ENCODE measurements around the gene KIF11.
"Not testable (repeated sequence)": the region's sequence is repeated elsewhere in the genome, so short reads cannot be mapped to it uniquely, and the experiment has no call there.

The KIF11 gene

GRCh38 chr10:92591550-92592022 lies 1.3 kb upstream of the KIF11 start:
- peak; percentile 93 for DNase-seq

- DNase-seq = peak; percentile 49
Observed at GRCh38 chr10:92593619-92594588, 974 bp downstream of the KIF11 start.

GRCh38 chr10:92595505-92595904 lies 2.6 kb downstream of the KIF11 start:
- no peak for DNase-seq

- no peak for DNase-seq
Observed at GRCh38 chr10:92598321-92598720, 5.4 kb downstream of the KIF11 start.

- peak; percentile 27 for DNase-seq
Observed at GRCh38 chr10:92604841-92605240, 11.9 kb downstream of the KIF11 start.

GRCh38 chr10:92615515-92615914 lies 22.6 kb downstream of the KIF11 start:
- no peak for DNase-seq

- DNase-seq = no peak
Observed at GRCh38 chr10:92619368-92619767, 26.4 kb downstream of the KIF11 start.

- no peak for DNase-seq
Observed at GRCh38 chr10:92627845-92628480, 35.0 kb downstream of the KIF11 start.

- no peak for DNase-seq
Observed at GRCh38 chr10:92629945-92630344, 37.0 kb downstream of the KIF11 start.

- DNase-seq = no peak
Observed at GRCh38 chr10:92638037-92638436, 45.1 kb downstream of the KIF11 start.

GRCh38 chr10:92640107-92640506 lies 47.2 kb downstream of the KIF11 start:
- no peak for DNase-seq

- no peak for DNase-seq
Observed at GRCh38 chr10:92641492-92641891, 48.6 kb downstream of the KIF11 start.

GRCh38 chr10:92644921-92645320 lies 52.0 kb downstream of the KIF11 start:
- DNase-seq = no peak

GRCh38 chr10:92650864-92651263 lies 57.9 kb downstream of the KIF11 start:
- DNase-seq = not testable (repeated sequence)

GRCh38 chr10:92655426-92655825 lies 62.5 kb downstream of the KIF11 start:
- no peak for DNase-seq

- DNase-seq = no peak
Observed at GRCh38 chr10:92656266-92656961, 63.5 kb downstream of the KIF11 start.

GRCh38 chr10:92657024-92657423 lies 64.1 kb downstream of the KIF11 start:
- no peak for DNase-seq

- DNase-seq = no peak
Observed at GRCh38 chr10:92662848-92663247, 69.9 kb downstream of the KIF11 start.

GRCh38 chr10:92664322-92664721 lies 71.4 kb downstream of the KIF11 start:
- DNase-seq = no peak

GRCh38 chr10:92667078-92667477 lies 74.1 kb downstream of the KIF11 start:
- DNase-seq = no peak

- no peak for DNase-seq
Observed at GRCh38 chr10:92677708-92678107, 84.8 kb downstream of the KIF11 start.

GRCh38 chr10:92678206-92678605 lies 85.3 kb downstream of the KIF11 start:
- no peak for DNase-seq

GRCh38 chr10:92681306-92681834 lies 88.4 kb downstream of the KIF11 start:
- no peak for DNase-seq
